Astrocyte of the cerebellum (primary cell): Measurements from ENCODE around the gene TRNP1.

Experiments
- DNase-seq: peaks from one replicate; pipeline ENCODE4 v3.0.0-alpha.2; 2011; ENCODE audit warnings: low read depth
- H3K4me3 ChIP-seq: 2 replicates; pipeline ENCODE4 v1.5.1; 2011; ENCODE audit warnings: mild to moderate bottlenecking, low read depth, low read length, moderate library complexity
- CTCF ChIP-seq: IDR thresholded peaks from 2 replicates; pipeline ENCODE4 v1.5.1; 2012; ENCODE audit warnings: low read length, low read depth, moderate library complexity, mild to moderate bottlenecking; ENCODE audit errors: missing control alignments
- in situ Hi-C: cut with HindIII; loops from 2 replicates; pipeline ENCODE4 v1.10.0; 2017; ENCODE audit warnings: low sequenced_read_pairs

The TRNP1 gene

DNA sequence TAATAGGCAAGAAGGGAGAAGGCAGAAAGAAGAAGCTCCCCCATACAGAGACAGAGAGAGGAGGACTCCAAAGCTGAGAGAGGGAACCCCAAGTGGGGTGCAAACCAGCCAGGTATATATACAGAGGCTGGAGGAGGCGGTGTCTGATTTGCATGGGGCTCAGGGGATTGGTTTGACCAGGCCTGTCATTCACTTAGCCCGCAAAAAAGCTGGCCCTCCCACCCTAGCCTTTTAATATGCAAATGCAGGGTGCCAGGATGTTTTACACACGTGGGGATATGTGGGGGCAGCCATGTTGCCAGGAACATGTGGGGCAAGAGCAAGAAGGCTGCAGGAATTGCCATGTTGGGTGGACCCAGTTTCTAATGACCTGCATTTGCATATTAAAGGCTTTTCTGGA lies 56.1 kb downstream of the TRNP1 start:
- in situ Hi-C loops, result loop anchor here (25.0 kb wide), 1 partner anchor 238 kb away; no protein-coding TSS in a partner anchor
- no peak for DNase-seq
- no peak overlapping the region for H3K4me3 ChIP-seq
- no peak for TF ChIP-seq CTCF
